ENCODE data around the gene MYL7.

Gene MYL7

GRCh38 chr7:44148961-44149536 lies 7.9 kb upstream of the MYL7 start:
- no peaks in the 10 kb centered on the region for H3K4me1 ChIP-seq (ENCODE audit: control insufficient read depth, low read length)
- no peak overlapping the region for H3K4me3 ChIP-seq (ENCODE audit: low read length)
- H3K79me2 ChIP-seq (ENCODE audit: control insufficient read depth, low read length), result no peaks in the 10 kb centered on the region
- no peaks in the 10 kb centered on the region for H3K36me3 ChIP-seq (ENCODE audit: control insufficient read depth, low read length)
- H3K27ac ChIP-seq (ENCODE audit: low read depth, low read length), result no peak overlapping the region
- H3K27me3 ChIP-seq (ENCODE audit: control insufficient read depth, low read length), result peaks cover 3% of the 10 kb centered on the region; the same call in 1 of the 2 replicates
- H3F3A ChIP-seq (ENCODE audit: control insufficient read depth, insufficient read depth), result no peaks in the 10 kb centered on the region
- H4K20me1 ChIP-seq (ENCODE audit: control insufficient read depth, insufficient read depth, low read depth, low read length), result no peaks in the 10 kb centered on the region
- H3K4me2 ChIP-seq (ENCODE audit: low read length), result no peak overlapping the region
- H3K9me3 ChIP-seq (ENCODE audit: control insufficient read depth, insufficient read depth, low read length), result no peaks in the 10 kb centered on the region
- TF ChIP-seq EZH2phosphoT487 (IDR thresholded peaks at IDR 0.05; ENCODE audit: borderline replicate concordance, low read length) (no peak), CTCF (IDR thresholded peaks at IDR 0.05; ENCODE audit: low read depth, low read length, poor library complexity, severe bottlenecking) (no peak)
- no peaks in the 10 kb centered on the region for H3K9me2 ChIP-seq (replicated peaks; ENCODE audit: control insufficient read depth, low read length)

- Histone ChIP-seq H3K4me2 (ENCODE audit: low read length) (no peak overlapping the region), H3K27ac (ENCODE audit: low read depth, low read length) (no peak overlapping the region), H3K4me1 (ENCODE audit: control insufficient read depth, low read length) (no peaks in the 10 kb centered on the region), H3K79me2 (ENCODE audit: control insufficient read depth, low read length) (no peaks in the 10 kb centered on the region), H3K9me3 (ENCODE audit: control insufficient read depth, insufficient read depth, low read length) (no peaks in the 10 kb centered on the region), H4K20me1 (ENCODE audit: control insufficient read depth, insufficient read depth, low read depth, low read length) (no peaks in the 10 kb centered on the region), H3K27me3 (ENCODE audit: control insufficient read depth, low read length) (peaks cover 3% of the 10 kb centered on the region; the same call in 1 of the 2 replicates), H3K9me2 (replicated peaks; ENCODE audit: control insufficient read depth, low read length) (no peaks in the 10 kb centered on the region), H3K36me3 (ENCODE audit: control insufficient read depth, low read length) (no peaks in the 10 kb centered on the region), H3K4me3 (ENCODE audit: low read length) (no peak overlapping the region), H3F3A (ENCODE audit: control insufficient read depth, insufficient read depth) (peaks cover 3% of the 10 kb centered on the region)
- TF ChIP-seq EZH2phosphoT487 (IDR thresholded peaks at IDR 0.05; ENCODE audit: borderline replicate concordance, low read length) (no peak), CTCF (IDR thresholded peaks at IDR 0.05; ENCODE audit: low read depth, low read length, poor library complexity, severe bottlenecking) (no peak)
These were observed 7.0 kb upstream of the MYL7 start for GRCh38 chr7:44148166-44148565.

GRCh38 chr7:44147026-44147991 lies 6.2 kb upstream of the MYL7 start:
- peaks cover 4% of the 10 kb centered on the region for H3F3A ChIP-seq (ENCODE audit: control insufficient read depth, insufficient read depth)
- no peaks in the 10 kb centered on the region for H4K20me1 ChIP-seq (ENCODE audit: control insufficient read depth, insufficient read depth, low read depth, low read length)
- H3K9me2 ChIP-seq (replicated peaks; ENCODE audit: control insufficient read depth, low read length), result no peaks in the 10 kb centered on the region
- no peaks in the 10 kb centered on the region for H3K9me3 ChIP-seq (ENCODE audit: control insufficient read depth, insufficient read depth, low read length)
- H3K79me2 ChIP-seq (ENCODE audit: control insufficient read depth, low read length), result no peaks in the 10 kb centered on the region
- no peaks in the 10 kb centered on the region for H3K36me3 ChIP-seq (ENCODE audit: control insufficient read depth, low read length)
- no peak overlapping the region for H3K4me3 ChIP-seq (ENCODE audit: low read length)
- TF ChIP-seq CTCF (IDR thresholded peaks at IDR 0.05; ENCODE audit: low read depth, low read length, poor library complexity, severe bottlenecking) (no peak), EZH2phosphoT487 (IDR thresholded peaks at IDR 0.05; ENCODE audit: borderline replicate concordance, low read length) (no peak)
- H3K27ac ChIP-seq (ENCODE audit: low read depth, low read length), result no peak overlapping the region
- H3K4me2 ChIP-seq (ENCODE audit: low read length), result no peak overlapping the region
- H3K4me1 ChIP-seq (ENCODE audit: control insufficient read depth, low read length), result no peaks in the 10 kb centered on the region
- peaks cover 3% of the 10 kb centered on the region; the same call in 1 of the 2 replicates for H3K27me3 ChIP-seq (ENCODE audit: control insufficient read depth, low read length)

All from DOHH2 (cell line).